Heart right ventricle (tissue), 16 donors: ENCODE results near the gene CALY. TPM values are rescaled to one million over a fixed set of nuclear protein-coding genes. Genes with fewer than 3 reads are reported as not detected.

ENCODE experiments used
- ATAC-seq, 8 donors: fragments of 200-7000 bp; cut with Tn5 transposase; one replicate each; pipeline ENCODE4 v1.9.1; 2020; ENCODE audit warnings: mild to moderate bottlenecking in 8 of 8, moderate library complexity in 8 of 8, moderate number of reproducible peaks in 1 of 8
- DNase-seq, 2 donors: peaks; one replicate each; pipeline ENCODE4 v3.0.0-alpha.2; 2020
- H3K27ac ChIP-seq, 10 donors: fragments of 200-600 bp; sonication (generic) in 2 of 10; one replicate each; pipeline versions ENCODE4 v1.5.0 to v1.8.0; 2020 to 2022; ENCODE audit warnings: mild to moderate bottlenecking in 3 of 10
- H3K27me3 ChIP-seq, 7 donors: fragments of 200-600 bp; one replicate each; pipeline ENCODE4 v1.8.0; 2021 to 2022; ENCODE audit warnings: mild to moderate bottlenecking in 2 of 7
- H3K36me3 ChIP-seq, 9 donors: fragments of 200-600 bp; sonication (generic) in 1 of 9; one replicate each; pipeline versions ENCODE4 v1.5.0 to v1.8.0; 2020 to 2022; ENCODE audit warnings: mild to moderate bottlenecking in 2 of 9
- H3K4me1 ChIP-seq, 9 donors: fragments of 200-600 bp; sonication (generic) in 1 of 9; one replicate each; pipeline versions ENCODE4 v1.5.0 to v1.8.0; 2020 to 2022; ENCODE audit warnings: mild to moderate bottlenecking in 4 of 9
- H3K4me3 ChIP-seq, 10 donors: fragments of 200-600 bp; sonication (generic) in 2 of 10; one replicate each; pipeline versions ENCODE4 v1.5.0 to v1.8.0; 2020 to 2022; ENCODE audit warnings: mild to moderate bottlenecking in 7 of 10, moderate library complexity in 2 of 10
- H3K9me3 ChIP-seq, 11 donors: fragments of 200-600 bp in 10 of 11; sonication (generic) in 2 of 11; one replicate each; pipeline versions ENCODE4 v1.5.0 to v1.8.0; 2013 to 2022; ENCODE audit warnings: mild to moderate bottlenecking in 2 of 11, control low read depth in 1 of 11, moderate library complexity in 1 of 11
- CTCF ChIP-seq, 9 donors: fragments of 200-600 bp; sonication (generic) in 2 of 9; IDR thresholded peaks; one replicate each; pipeline versions ENCODE4 v1.5.0 to v1.8.0; 2021 to 2022; ENCODE audit warnings: antibody characterized with exemption in 9 of 9, mild to moderate bottlenecking in 5 of 9, moderate library complexity in 1 of 9
- WGBS, 2 donors: extraction: QIAGEN DNeasy Blood & Tissue Kit; methylation state at CpG; one replicate each; pipeline ENCODE4 v1.1.7; 2013; ENCODE audit warnings: inconsistent platforms in 1 of 2; 5-methylcytosine and 5-hydroxymethylcytosine counted together
- intact Hi-C, 10 donors: fragments of 100-400 bp; cut with DNase I; formaldehyde crosslinking; loops; one replicate each; pipeline versions ENCODE4 v1.11.1 to v1.14.2; 2022
- polyA plus RNA-seq, 2 donors: library from polyadenylated mRNA; stranded (reverse); fragments of 200-250 nt; gene quantifications; one replicate each; pipeline ENCODE4 v1.2.3, GENCODE V29; 2013
- total RNA-seq, 10 donors: library from RNA; stranded (reverse); fragmentation: NEBNext Ultra II Directional in 3 of 10; extraction: Animal tissue kit (Norgen Biotek cat#: 25700) in 3 of 10; gene quantifications; one replicate each; pipeline versions ENCODE4 v1.2.1 to v1.2.4, GENCODE V29; 2021 to 2023
- donor health status: Arrhythmogenic right ventricular cardiomyopathy.
- donor health status: ischemic (EF 13 %, LVEDD 7.1; RV severe dilation, severe dysfunction).
- donor health status: healthy with polysubstance abuse.
- donor health status: DM: no; HTN: yes; CAD: no.
- donor health status: DM: no; HTN: no; CAD: no.
- donor health status: ischemic (EF 25% LVEDD 6.9; RV normal size, moderate dysfunction).
- donor health status: ischemic (EF 25% LVEDD 5.7; RV mildly dilated, moderate dysfunction).
- donor health status: healthy.
- donor health status: DM: yes; HTN: yes; CAD: no.
- donor health status: Ischemic cardiomyopathy.
- donor health status: ischemic (EF 35%, LVEDD 5.7; RV mildly dilated, moderate dysfunction).
- donor health status: nonischemic (EF 11% LVEDD 7.7; RV severe dilation, severe dysfunction).
- donor health status: DM: yes; HTN: yes; CAD: no.
- donor health status: PGD.
- donor health status: ischemic (EF 29% LVEDD 5.4; RV normal size, mild dysfunction).
- donor health status: nonischemic (EF 23%, LVEDD 6.1; RV moderate dilation, normal function).

Gene CALY
- total and polyA plus RNA-seq, 12 donors = 0.09 to 0.77 TPM; not detected in 10

- H3K36me3 ChIP-seq = peaks cover 6 to 62% (median 27%) of the 10 kb centered on the region in 9 donors
- H3K4me3 ChIP-seq = no peak overlapping the region
- no peaks in the 10 kb centered on the region for H3K9me3 ChIP-seq
- intact Hi-C loops = no loop called here
- no peak for DNase-seq
- no peaks in the 10 kb centered on the region for H3K27me3 ChIP-seq
- no peak for ATAC-seq
- TF ChIP-seq CTCF (IDR thresholded peaks at IDR 0.05) = no peak
- H3K4me1 ChIP-seq = peaks cover 0 to 44% (median 28%) of the 10 kb centered on the region in 9 donors
- 84 to 91% methylated on average over 10 of the region's 10 CpGs for WGBS, 2 donors
- H3K27ac ChIP-seq = no peak overlapping the region
Measured at GRCh38 chr10:133303206-133303605, 33.5 kb downstream of the CALY start.

GRCh38 chr10:133302230-133302629, 34.5 kb downstream of the CALY start:
- peaks cover 0 to 35% (median 19%) of the 10 kb centered on the region in 9 donors for H3K4me1 ChIP-seq
- no peak overlapping the region for H3K4me3 ChIP-seq
- no peak for TF ChIP-seq CTCF (IDR thresholded peaks at IDR 0.05)
- ATAC-seq (peak in 1 of 8 donors; percentile 17), DNase-seq (no peak)
- intact Hi-C loops = no loop called here
- H3K36me3 ChIP-seq = peaks cover 7 to 72% (median 37%) of the 10 kb centered on the region in 9 donors
- 97 to 100% methylated on average over 14 of the region's 14 CpGs for whole genome bisulfite sequencing, 2 donors
- H3K27ac ChIP-seq = no peak overlapping the region
- no peaks in the 10 kb centered on the region for H3K27me3 ChIP-seq
- no peaks in the 10 kb centered on the region for H3K9me3 ChIP-seq

GRCh38 chr10:133299738-133300137, 37.0 kb downstream of the CALY start:
- Histone ChIP-seq H3K9me3 (no peaks in the 10 kb centered on the region), H3K27ac (no peak overlapping the region), H3K27me3 (no peaks in the 10 kb centered on the region), H3K36me3 (peaks cover 7 to 90% (median 60%) of the 10 kb centered on the region in 9 donors), H3K4me3 (no peak overlapping the region), H3K4me1 (peaks cover 0 to 13% (median 0%) of the 10 kb centered on the region in 9 donors)
- DNase-seq (no peak), ATAC-seq (no peak)
- TF ChIP-seq CTCF (IDR thresholded peaks at IDR 0.05) = no peak
- 96% methylated on average over 14 of the region's 14 CpGs for WGBS, 2 donors
- intact Hi-C loops = no loop called here

- no peak for TF ChIP-seq CTCF (IDR thresholded peaks at IDR 0.05)
- ATAC-seq (no peak), DNase-seq (no peak)
Measured at GRCh38 chr10:133299224-133299623, 37.5 kb downstream of the CALY start.

More at GRCh38 chr10:133299224-133299623, 37.5 kb downstream of the CALY start:
- intact Hi-C loops = no loop called here
- Histone ChIP-seq H3K27me3 (no peaks in the 10 kb centered on the region), H3K4me1 (peaks cover 0 to 9% (median 0%) of the 10 kb centered on the region in 9 donors), H3K27ac (no peak overlapping the region), H3K9me3 (no peaks in the 10 kb centered on the region), H3K36me3 (peaks cover 7 to 94% (median 64%) of the 10 kb centered on the region in 9 donors), H3K4me3 (no peak overlapping the region)
- WGBS, 2 donors = 92 to 93% methylated on average over 10 of the region's 10 CpGs
